IPS-20b (cell line): Measurements from ENCODE around the gene OSER1.

Experiments used
- H3K27ac ChIP-seq: one replicate; pipeline ENCODE4 v1.5.1; 2013; ENCODE audit warnings: low read length
- H3K27me3 ChIP-seq: 2 replicates; pipeline ENCODE4 v1.6.1; 2013; ENCODE audit warnings: mild to moderate bottlenecking, low read length, inconsistent platforms; ENCODE audit not compliant: insufficient read depth
- H3K36me3 ChIP-seq: 2 replicates; pipeline ENCODE4 v1.6.1; 2013; ENCODE audit warnings: low read depth, mild to moderate bottlenecking, inconsistent platforms, low read length, moderate library complexity; ENCODE audit not compliant: insufficient read depth
- H3K4me1 ChIP-seq: 2 replicates; pipeline ENCODE4 v1.6.1; 2013; ENCODE audit warnings: mild to moderate bottlenecking, control low read depth, inconsistent platforms, low read length, moderate library complexity; ENCODE audit not compliant: insufficient read depth
- H3K4me3 ChIP-seq: 2 replicates; pipeline ENCODE4 v1.5.1; 2013; ENCODE audit warnings: mild to moderate bottlenecking, low read length, inconsistent platforms
- H3K9ac ChIP-seq: 2 replicates; pipeline ENCODE4 v1.6.1; 2013; ENCODE audit warnings: low read depth, mild to moderate bottlenecking, inconsistent platforms, low read length, moderate library complexity
- H3K9me3 ChIP-seq: 2 replicates; pipeline ENCODE4 v1.6.1; 2013; ENCODE audit warnings: mild to moderate bottlenecking, low read depth, low read length, inconsistent platforms; ENCODE audit not compliant: insufficient read depth

Gene OSER1

GRCh38 chr20:44183282-44183681 is 27.3 kb downstream of the OSER1 start:
- peaks cover 15% of the 10 kb centered on the region; the same call in 1 of the 2 replicates for H3K27me3 ChIP-seq
- no peak overlapping the region for H3K9ac ChIP-seq
- H3K4me1 ChIP-seq = peaks cover 5% of the 10 kb centered on the region; the same call in 1 of the 2 replicates
- no peak overlapping the region for H3K4me3 ChIP-seq
- H3K36me3 ChIP-seq = no peaks in the 10 kb centered on the region
- no peak overlapping the region for H3K27ac ChIP-seq
- H3K9me3 ChIP-seq = no peaks in the 10 kb centered on the region

- no peaks in the 10 kb centered on the region for H3K36me3 ChIP-seq
- H3K4me1 ChIP-seq = peaks cover 5% of the 10 kb centered on the region; the same call in 1 of the 2 replicates
- no peak overlapping the region for H3K27ac ChIP-seq
- no peaks in the 10 kb centered on the region for H3K9me3 ChIP-seq
- H3K27me3 ChIP-seq = peaks cover 15% of the 10 kb centered on the region; the same call in 1 of the 2 replicates
- no peak overlapping the region for H3K9ac ChIP-seq
- H3K4me3 ChIP-seq = no peak overlapping the region
Measured at GRCh38 chr20:44182863-44183262, 27.7 kb downstream of the OSER1 start.

- Histone ChIP-seq H3K27ac (no peak overlapping the region), H3K27me3 (peaks cover 9% of the 10 kb centered on the region; the same call in 1 of the 2 replicates), H3K36me3 (no peaks in the 10 kb centered on the region), H3K4me3 (no peak overlapping the region), H3K9me3 (no peaks in the 10 kb centered on the region), H3K4me1 (peaks cover 5% of the 10 kb centered on the region; the same call in 1 of the 2 replicates), H3K9ac (no peak overlapping the region)
Measured at GRCh38 chr20:44182135-44182765, 28.3 kb downstream of the OSER1 start.

- Histone ChIP-seq H3K36me3 (no peaks in the 10 kb centered on the region), H3K4me3 (no peak overlapping the region), H3K27me3 (peaks cover 3% of the 10 kb centered on the region; the same call in 1 of the 2 replicates), H3K9me3 (no peaks in the 10 kb centered on the region), H3K9ac (no peak overlapping the region), H3K4me1 (peaks cover 5% of the 10 kb centered on the region; the same call in 1 of the 2 replicates), H3K27ac (no peak overlapping the region)
Measured at GRCh38 chr20:44181611-44182010, 29.0 kb downstream of the OSER1 start.

DNA sequence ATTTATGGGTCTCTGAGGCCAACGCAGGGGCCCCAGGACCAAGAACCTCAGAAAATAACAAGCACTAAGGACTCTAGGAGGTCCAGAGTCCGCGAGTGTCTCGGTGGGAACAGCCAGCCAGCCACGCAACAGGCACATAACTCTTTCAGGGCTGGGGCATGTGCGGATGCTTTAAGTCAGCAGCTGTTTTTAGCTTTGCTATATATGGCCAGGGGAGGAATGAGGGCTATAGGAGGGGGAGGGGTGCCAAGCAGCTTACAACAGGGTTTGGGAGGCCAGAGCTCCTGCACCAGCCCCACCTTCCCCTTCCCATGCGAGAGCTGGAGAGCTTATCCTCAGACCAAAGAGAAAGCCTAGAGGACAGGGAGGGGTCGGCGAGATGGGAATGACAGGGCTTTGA is 29.8 kb downstream of the OSER1 start:
- Histone ChIP-seq H3K4me1 (peaks cover 5% of the 10 kb centered on the region; the same call in 1 of the 2 replicates), H3K27ac (no peak overlapping the region), H3K4me3 (no peak overlapping the region), H3K9ac (no peak overlapping the region), H3K27me3 (no peaks in the 10 kb centered on the region), H3K9me3 (no peaks in the 10 kb centered on the region), H3K36me3 (no peaks in the 10 kb centered on the region)

GRCh38 chr20:44176833-44177534 is 33.6 kb downstream of the OSER1 start:
- Histone ChIP-seq H3K9ac (no peak overlapping the region), H3K27me3 (no peaks in the 10 kb centered on the region), H3K9me3 (no peaks in the 10 kb centered on the region), H3K4me3 (no peak overlapping the region), H3K4me1 (peaks cover 5% of the 10 kb centered on the region; the same call in 1 of the 2 replicates), H3K36me3 (no peaks in the 10 kb centered on the region), H3K27ac (no peak overlapping the region)

DNA sequence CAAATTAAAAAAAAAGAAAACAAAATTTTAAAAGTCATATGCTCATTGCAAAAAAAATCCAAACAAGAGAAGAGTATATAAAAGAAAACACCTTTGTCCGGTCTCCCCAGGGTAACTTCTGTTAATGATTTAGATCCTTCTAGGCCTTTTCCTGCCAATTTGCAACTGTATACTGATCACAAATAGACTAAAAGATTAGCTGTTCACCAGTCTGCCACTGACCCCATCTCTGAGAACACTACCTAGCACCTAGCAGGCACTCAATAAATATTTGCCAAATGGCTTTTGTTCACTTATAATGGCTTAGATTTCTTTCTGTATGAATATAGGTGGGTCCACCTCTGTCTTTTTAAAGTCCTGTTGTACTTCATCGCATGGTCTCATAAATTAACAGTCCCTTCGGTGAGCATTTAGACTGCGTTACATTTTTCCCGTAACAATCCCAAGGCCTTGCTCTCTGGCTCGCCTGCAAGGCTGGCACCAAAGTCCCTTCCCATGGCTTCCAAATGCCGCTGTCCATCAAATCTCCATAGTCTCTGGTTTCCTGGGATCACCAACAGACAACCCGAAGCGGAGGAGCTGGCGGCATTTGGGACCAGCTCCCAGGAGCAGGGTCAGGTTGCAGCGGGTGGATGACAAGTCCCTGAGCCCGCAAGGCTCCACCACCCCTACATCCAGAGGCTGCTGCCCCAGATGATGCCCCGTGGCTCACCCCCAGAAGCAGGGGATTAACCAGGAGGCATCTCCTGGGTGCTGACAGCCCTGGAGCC is 35.4 kb downstream of the OSER1 start:
- no peaks in the 10 kb centered on the region for H3K27me3 ChIP-seq
- H3K4me1 ChIP-seq = no peaks in the 10 kb centered on the region
- H3K9ac ChIP-seq = no peak overlapping the region
- H3K4me3 ChIP-seq = no peak overlapping the region
- no peak overlapping the region for H3K27ac ChIP-seq
- H3K36me3 ChIP-seq = no peaks in the 10 kb centered on the region
- H3K9me3 ChIP-seq = no peaks in the 10 kb centered on the region

- Histone ChIP-seq H3K4me3 (no peak overlapping the region), H3K27ac (no peak overlapping the region), H3K4me1 (no peaks in the 10 kb centered on the region), H3K9me3 (no peaks in the 10 kb centered on the region), H3K36me3 (no peaks in the 10 kb centered on the region), H3K9ac (no peak overlapping the region), H3K27me3 (no peaks in the 10 kb centered on the region)
Measured at GRCh38 chr20:44173846-44174245, 36.7 kb downstream of the OSER1 start.

GRCh38 chr20:44173116-44173515 is 37.5 kb downstream of the OSER1 start:
- Histone ChIP-seq H3K27me3 (no peaks in the 10 kb centered on the region), H3K4me1 (no peaks in the 10 kb centered on the region), H3K9ac (no peak overlapping the region), H3K9me3 (no peaks in the 10 kb centered on the region), H3K4me3 (no peak overlapping the region), H3K36me3 (no peaks in the 10 kb centered on the region), H3K27ac (no peak overlapping the region)

DNA sequence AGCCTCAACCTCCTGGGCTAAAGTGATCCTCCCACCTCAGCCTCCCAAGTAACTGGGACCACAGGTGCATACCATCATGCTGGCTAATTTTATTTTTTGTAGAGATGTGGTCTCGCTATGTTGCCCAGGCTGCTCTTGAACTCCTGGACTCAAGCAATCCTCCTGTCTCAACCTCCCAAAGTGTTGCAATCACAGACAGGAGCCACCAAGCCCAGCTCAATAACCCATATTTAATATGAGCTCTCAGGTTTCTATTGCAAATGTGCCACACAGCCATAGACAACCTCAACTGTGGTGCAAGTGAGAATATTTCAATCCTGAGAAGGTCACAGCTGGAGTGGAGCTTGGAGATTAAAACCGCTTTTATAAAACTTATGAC is 38.0 kb downstream of the OSER1 start:
- no peaks in the 10 kb centered on the region for H3K4me1 ChIP-seq
- no peak overlapping the region for H3K27ac ChIP-seq
- H3K36me3 ChIP-seq = no peaks in the 10 kb centered on the region

DNA sequence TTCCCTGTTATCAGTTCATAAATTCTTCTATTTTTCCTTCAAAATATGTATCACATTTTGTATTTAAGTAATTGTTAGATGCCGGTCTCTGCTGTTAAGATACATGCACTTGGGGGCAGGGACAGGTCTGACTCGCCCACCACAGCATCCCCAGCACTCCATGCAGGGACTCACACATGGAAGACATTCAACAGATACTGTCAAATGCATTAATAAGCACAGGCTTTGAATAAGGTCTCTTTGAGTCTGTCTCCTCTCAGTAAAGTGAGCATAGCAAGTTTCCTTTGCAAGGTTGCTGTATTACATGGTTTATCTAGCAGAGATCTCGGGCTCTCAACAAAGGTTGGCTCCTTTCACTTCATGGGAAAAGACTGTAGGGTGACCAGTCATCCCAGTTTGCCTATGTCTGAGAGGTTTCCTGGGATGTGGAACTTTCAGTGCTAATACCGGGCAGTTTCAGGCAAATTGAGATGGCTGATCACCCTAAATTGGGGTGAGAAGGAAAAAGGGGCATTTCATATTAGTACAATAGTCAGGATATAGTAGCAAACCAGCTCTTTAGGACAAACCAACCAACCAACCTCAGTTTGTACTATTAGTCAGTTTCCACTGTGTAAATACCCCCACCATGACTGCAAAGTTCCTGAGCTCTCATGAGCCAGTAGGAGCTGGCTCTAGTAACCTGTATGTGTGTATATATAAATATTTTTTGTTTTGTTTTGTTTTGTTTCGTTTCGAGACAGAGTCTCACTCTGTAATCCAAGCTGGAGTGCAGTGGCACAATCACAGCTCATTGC is 38.6 kb downstream of the OSER1 start:
- Histone ChIP-seq H3K27me3 (no peaks in the 10 kb centered on the region), H3K36me3 (no peaks in the 10 kb centered on the region), H3K4me1 (no peaks in the 10 kb centered on the region), H3K27ac (no peak overlapping the region), H3K4me3 (no peak overlapping the region), H3K9me3 (no peaks in the 10 kb centered on the region), H3K9ac (no peak overlapping the region)

More for the DNA sequence above, 38.0 kb downstream of the OSER1 start:
- no peaks in the 10 kb centered on the region for H3K27me3 ChIP-seq
- no peaks in the 10 kb centered on the region for H3K9me3 ChIP-seq
- no peak overlapping the region for H3K9ac ChIP-seq
- no peak overlapping the region for H3K4me3 ChIP-seq
